K562 (cell line): ENCODE results near the gene KIF20A. TPM values are rescaled to one million over a fixed set of nuclear protein-coding genes. Genes with fewer than 3 reads are reported as not detected.

ENCODE experiments used
- ATAC-seq: fragments of 200-7000 bp; cut with Tn5 transposase; 3 replicates; pipeline ENCODE4 v1.9.1; 2020; ENCODE audit warnings: moderate library complexity
- BruUV-seq: library from RNA; stranded (reverse); fragments of 400-500 nt; replicated peaks from 2 replicates; lab custom pipeline; 2021; lab: Mats Ljungman, UMichigan
- CTCF ChIA-PET: fragments of 300-600 bp; formaldehyde crosslinking; extraction: SDS; loops from one replicate; lab custom pipeline; 2021; ENCODE audit warnings: low intra/inter-chr PET ratio; lab: Yijun Ruan, JAX
- POLR2A ChIA-PET: fragments of 300-600, 350-650 bp; sonication (Branson Sonifier 250); formaldehyde crosslinking; extraction: SDS; loops from one replicate; lab custom pipeline; 2021; ENCODE audit warnings: antibody characterized with exemption, inconsistent platforms; lab: Yijun Ruan, JAX
- DNase-seq, 4 experiments: peaks; one replicate each; pipeline versions ENCODE4 v3.0.0 to v3.0.0-alpha.2; 2011 to 2018; ENCODE audit warnings: low spot score in 3 of 4, mixed read lengths in 3 of 4; ENCODE audit errors: extremely low read depth in 1 of 4
- FAIRE-seq: peaks from 2 replicates; lab custom pipeline; 2011; peaks lifted over from hg19 to GRCh38; lab: Jason Lieb, UNC
- H2AFZ ChIP-seq: 2 replicates; pipeline ENCODE4 v1.6.0; 2011; ENCODE audit warnings: low read depth, low read length, control low read depth, inconsistent platforms
- H3K27ac ChIP-seq: fragments of 200-600 bp; 3 replicates; pipeline ENCODE4 v1.8.0; 2011; ENCODE audit warnings: low read depth, mild to moderate bottlenecking, control low read depth, inconsistent platforms, low read length, moderate library complexity, mixed read lengths; ENCODE audit errors: extremely low read depth
- H3K27me3 ChIP-seq, 2 experiments: fragments of 300-600 bp in 1 of 2; 2 replicates in 1 of 2; 3 replicates in 1 of 2; pipeline versions ENCODE4 v1.6.0 to v1.8.0; 2011; ENCODE audit warnings: inconsistent platforms in 2 of 2, low read length in 2 of 2, mild to moderate bottlenecking in 1 of 2, mixed read lengths in 1 of 2, moderate library complexity in 1 of 2; ENCODE audit not compliant: control insufficient read depth in 2 of 2, insufficient read depth in 2 of 2
- H3K36me3 ChIP-seq: fragments of 300-600 bp; 3 replicates; pipeline ENCODE4 v1.8.0; 2011; ENCODE audit warnings: mild to moderate bottlenecking, low read length, inconsistent platforms; ENCODE audit not compliant: control insufficient read depth, insufficient read depth
- H3K4me1 ChIP-seq, 2 experiments: fragments of 200-600 bp in 1 of 2; replicated peaks in 1 of 2; 2 replicates in 1 of 2; 3 replicates in 1 of 2; pipeline versions ENCODE4 v1.5.1 to v1.8.0; 2011; ENCODE audit warnings: inconsistent platforms in 2 of 2, low read length in 2 of 2, mild to moderate bottlenecking in 1 of 2, mixed read lengths in 1 of 2, moderate library complexity in 1 of 2; ENCODE audit not compliant: control insufficient read depth in 2 of 2, insufficient read depth in 2 of 2
- H3K4me2 ChIP-seq: 2 replicates; pipeline ENCODE4 v1.6.1; 2011; ENCODE audit warnings: low read length, control low read depth, inconsistent platforms, mixed read lengths; ENCODE audit not compliant: insufficient read depth
- H3K4me3 ChIP-seq: fragments of 200-600 bp; sonication (generic), shearing (Covaris generic); 2 replicates; pipeline ENCODE4 v1.5.1; 2016; ENCODE audit warnings: control low read depth, inconsistent platforms
- H3K79me2 ChIP-seq: fragments of 200-600 bp; 3 replicates; pipeline ENCODE4 v1.8.0; 2011; ENCODE audit warnings: low read length, inconsistent platforms; ENCODE audit not compliant: control insufficient read depth, insufficient read depth
- H3K9ac ChIP-seq, 2 experiments: 2 replicates each; pipeline versions ENCODE4 v1.6.0 to v1.6.1; 2011; ENCODE audit warnings: low read depth in 2 of 2, low read length in 2 of 2, control low read depth in 1 of 2, inconsistent platforms in 1 of 2, mild to moderate bottlenecking in 1 of 2, mixed read lengths in 1 of 2; ENCODE audit not compliant: insufficient read depth in 1 of 2
- H3K9me1 ChIP-seq: one replicate; pipeline ENCODE4 v1.6.0; 2011; ENCODE audit warnings: inconsistent platforms, mild to moderate bottlenecking, low read length, moderate library complexity; ENCODE audit not compliant: control insufficient read depth, insufficient read depth
- H3K9me3 ChIP-seq: replicated peaks from 2 replicates; pipeline ENCODE4 v1.5.1; 2011; ENCODE audit warnings: low read depth, low read length, inconsistent platforms; ENCODE audit not compliant: control insufficient read depth, insufficient read depth
- H4K20me1 ChIP-seq: replicated peaks from 2 replicates; pipeline ENCODE4 v1.6.1; 2011; ENCODE audit warnings: low read length, inconsistent platforms, mixed read lengths; ENCODE audit not compliant: control insufficient read depth, insufficient read depth
- ARHGAP35 ChIP-seq: fragments of 450-650 bp; IDR thresholded peaks from 2 replicates; pipeline ENCODE4 v1.6.1; 2018; ENCODE audit not compliant: partially characterized antibody
- FOXO4 ChIP-seq: fragments of 450-650 bp; formaldehyde crosslinking; IDR thresholded peaks from 2 replicates; pipeline ENCODE4 v1.4.0; 2020; ENCODE audit warnings: mild to moderate bottlenecking, moderate library complexity
- HNRNPK ChIP-seq: fragments of 200-400 bp; formaldehyde crosslinking; IDR thresholded peaks from one replicate; pipeline ENCODE4 v1.6.1; 2018; ENCODE audit warnings: mild to moderate bottlenecking, low read depth, low read length; ENCODE audit not compliant: poor library complexity, severe bottlenecking
- MAZ ChIP-seq, 2 experiments: fragments of 450-650 bp in 1 of 2; sonication (generic) in 1 of 2; formaldehyde crosslinking; IDR thresholded peaks in 1 of 2; conservative IDR thresholded peaks in 1 of 2; 2 replicates each; pipeline versions ENCODE4 v1.4.0 to v1.5.0; 2020; ENCODE audit warnings: mild to moderate bottlenecking in 1 of 2, missing genetic modification reagents in 1 of 2
- NFIC ChIP-seq: fragments of 450-650 bp; IDR thresholded peaks from 2 replicates; pipeline ENCODE4 v1.6.1; 2017; ENCODE audit warnings: mild to moderate bottlenecking, inconsistent platforms
- POLR3A ChIP-seq: IDR thresholded peaks from 2 replicates; pipeline ENCODE4 v1.6.1; 2011; ENCODE audit warnings: borderline replicate concordance, mild to moderate bottlenecking, moderate library complexity; ENCODE audit not compliant: insufficient read length, insufficient read depth; ENCODE audit errors: extremely low read depth
- ZBTB8A ChIP-seq: fragments of 450-650 bp; IDR thresholded peaks from 2 replicates; pipeline ENCODE4 v1.6.1; 2018; ENCODE audit warnings: mild to moderate bottlenecking, moderate library complexity; ENCODE audit not compliant: partially characterized antibody
- ZKSCAN1 ChIP-seq: fragments of 150-350 bp; IDR thresholded peaks from 2 replicates; pipeline ENCODE4 v1.6.1; 2016; ENCODE audit warnings: low read depth, low read length
- ZNF431 ChIP-seq: sonication (generic); formaldehyde crosslinking; IDR thresholded peaks from 2 replicates; pipeline ENCODE4 v1.8.0; 2022; ENCODE audit warnings: mild to moderate bottlenecking, missing genetic modification reagents
- ZNF644 ChIP-seq: fragments of 200-800 bp; sonication (Bioruptor generic); IDR thresholded peaks from 2 replicates; pipeline ENCODE4 v1.6.1; 2016; ENCODE audit warnings: low read depth, missing genetic modification characterization, missing compliant biosample characterization
- WGBS: fragments of 100-300 bp; shearing (Covaris generic); methylation state at CpG from one replicate; pipeline ENCODE4 v1.1.6; 2016; ENCODE audit warnings: low coverage, mixed read lengths; ENCODE audit not compliant: insufficient coverage; ENCODE audit errors: missing lambda C conversion rate; 5-methylcytosine and 5-hydroxymethylcytosine counted together
- in situ Hi-C: fragments of 300-500 bp; cut with MboI; formaldehyde crosslinking; loops from 4 replicates; pipeline ENCODE4 v1.15.0; 2018; ENCODE audit warnings: inconsistent platforms, mixed read lengths
- intact Hi-C: fragments of 100-400 bp; cut with micrococcal nuclease; formaldehyde crosslinking; loops from 2 replicates; pipeline ENCODE4 v1.14.2; 2022
- polyA plus RNA-seq, 8 experiments: library from polyadenylated mRNA; depleted of rRNA in 4 of 8; stranded (reverse) in 5 of 8; unstranded in 3 of 8; fragments of >200 nt; fragmentation: Nextera tagmentation in 2 of 8; fragmentation: Illumina TruSeq in 1 of 8; extraction: Ambion mirVana in 2 of 8; extraction: Trizol in 1 of 8; gene quantifications; 2 replicates each; pipeline versions ENCODE4 v1.2.1 to v1.2.3, GENCODE V29; 2011 to 2014; ENCODE audit warnings: inconsistent platforms in 1 of 8, missing spikeins in 1 of 8
- total RNA-seq, 7 experiments: library from RNA; depleted of rRNA in 6 of 7; stranded (reverse); fragments of >200 nt in 6 of 7; fragmentation: Illumina TruSeq in 2 of 7; extraction: Trizol in 2 of 7; gene quantifications; 2 replicates each; pipeline versions ENCODE4 v1.2.1 to v1.2.3, GENCODE V29; 2011 to 2021; ENCODE audit warnings: low replicate concordance in 1 of 7
- TF ChIP-seq, protein P1 (sequence below): fragments of 250-450 bp; sonication (Bioruptor Pico); IDR thresholded peaks from 2 replicates; pipeline ENCODE4 v1.5.0; 2020; ENCODE audit warnings: mild to moderate bottlenecking, borderline replicate concordance

The KIF20A gene
- total and polyA plus RNA-seq, 9 of the 15 experiments (the other 6 are each of a cell fraction or from before 2014, with no cell fraction given), result 36.8 to 61.2 (median 55.5) TPM

DNA sequence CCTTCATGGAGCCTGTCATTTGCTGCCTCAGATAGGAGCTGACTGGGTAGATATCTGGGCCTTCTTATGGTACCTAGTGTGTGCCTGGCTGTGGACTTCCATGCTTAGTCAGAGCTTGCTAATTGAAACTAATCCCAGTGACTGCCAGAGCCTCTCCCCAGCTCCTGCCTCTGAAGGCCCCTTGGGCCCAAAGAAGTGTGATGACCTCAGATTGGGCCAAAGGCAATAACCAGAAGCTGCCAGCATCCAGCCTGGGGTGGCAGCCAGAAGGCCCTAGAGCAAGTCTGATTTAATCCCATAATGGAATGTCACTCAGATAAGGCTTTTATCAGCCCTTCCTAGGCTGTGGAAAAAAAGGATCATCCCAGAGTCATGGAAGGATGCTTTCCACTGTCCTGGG lies 51.3 kb downstream of the KIF20A start:
- FAIRE-seq, result no peak
- Histone ChIP-seq H3K27ac (no peak overlapping the region), H3K79me2 (no peaks in the 10 kb centered on the region), H4K20me1 (no peaks in the 10 kb centered on the region), H3K4me1 (peaks cover 4 to 5% of the 10 kb centered on the region in 2 experiments; a peak in 2 of 5 replicates), H3K4me3 (no peak overlapping the region), H3K9me1 (no peaks in the 10 kb centered on the region), H3K9ac (no peak overlapping the region), H3K27me3 (peaks cover 0 to 5% of the 10 kb centered on the region in 2 experiments; a peak in 2 of 5 replicates), H3K9me3 (0 out of 2 replicates have a peak, but pooled peaks cover 3% of the 10 kb centered on the region), H2AFZ (no peak overlapping the region), H3K36me3 (no peaks in the 10 kb centered on the region), H3K4me2 (no peak overlapping the region)
- TF ChIP-seq POLR3A, result no peak
- TF ChIP-seq ZKSCAN1, result peak; percentile 84
- DNase-seq, result peak in 1 of 4 experiments; percentile 16
- intact Hi-C loops, result no loop called here
- no TSS peak for BruUV-seq
- ChIA-PET POLR2A (interaction anchor here (0.9 kb wide), 1 partner anchor 19 kb away, joined by 3 read pairs; no protein-coding TSS in a partner anchor), CTCF (no interaction called here)
- in situ Hi-C loops, result no loop called here
- ATAC-seq, result 0 out of 3 replicates have a peak, but pooled peaks have one; percentile 17

GRCh38 chr5:138230981-138231589 lies 52.2 kb downstream of the KIF20A start:
- DNase-seq (peak in 2 of 4 experiments; percentile 43 to 44), FAIRE-seq (no peak), ATAC-seq (peak; percentile 62)
- CTCF ChIA-PET, result no interaction called here
- H2AFZ ChIP-seq, result no peak overlapping the region
- H4K20me1 ChIP-seq, result no peaks in the 10 kb centered on the region
- no peak overlapping the region for H3K4me2 ChIP-seq
- intact Hi-C loops (no loop called here), in situ Hi-C loops (no loop called here)
- H3K9me3 ChIP-seq, result 0 out of 2 replicates have a peak, but pooled peaks cover 3% of the 10 kb centered on the region
- H3K36me3 ChIP-seq, result no peaks in the 10 kb centered on the region
- H3K79me2 ChIP-seq, result no peaks in the 10 kb centered on the region
- peaks cover 4 to 5% of the 10 kb centered on the region in 2 experiments; a peak in 2 of 5 replicates for H3K4me1 ChIP-seq
- peaks cover 0 to 5% of the 10 kb centered on the region in 2 experiments; a peak in 2 of 5 replicates for H3K27me3 ChIP-seq
- POLR2A ChIA-PET, result interaction anchor here (0.6 to 1.7 kb wide), 2 partner anchors 108 to 223 kb away, joined by 3 to 10 read pairs; no protein-coding TSS in a partner anchor
- H3K9me1 ChIP-seq, result no peaks in the 10 kb centered on the region
- H3K9ac ChIP-seq, result no peak overlapping the region
- no TSS peak for BruUV-seq
- H3K4me3 ChIP-seq, result no peak overlapping the region
- no peak overlapping the region for H3K27ac ChIP-seq
- WGBS, result 36% methylated on average over 7 of the region's 7 CpGs
- TF ChIP-seq ZNF644 (tag), result no peak
- TF ChIP-seq HNRNPK, result no peak
- TF ChIP-seq, protein P1, sequence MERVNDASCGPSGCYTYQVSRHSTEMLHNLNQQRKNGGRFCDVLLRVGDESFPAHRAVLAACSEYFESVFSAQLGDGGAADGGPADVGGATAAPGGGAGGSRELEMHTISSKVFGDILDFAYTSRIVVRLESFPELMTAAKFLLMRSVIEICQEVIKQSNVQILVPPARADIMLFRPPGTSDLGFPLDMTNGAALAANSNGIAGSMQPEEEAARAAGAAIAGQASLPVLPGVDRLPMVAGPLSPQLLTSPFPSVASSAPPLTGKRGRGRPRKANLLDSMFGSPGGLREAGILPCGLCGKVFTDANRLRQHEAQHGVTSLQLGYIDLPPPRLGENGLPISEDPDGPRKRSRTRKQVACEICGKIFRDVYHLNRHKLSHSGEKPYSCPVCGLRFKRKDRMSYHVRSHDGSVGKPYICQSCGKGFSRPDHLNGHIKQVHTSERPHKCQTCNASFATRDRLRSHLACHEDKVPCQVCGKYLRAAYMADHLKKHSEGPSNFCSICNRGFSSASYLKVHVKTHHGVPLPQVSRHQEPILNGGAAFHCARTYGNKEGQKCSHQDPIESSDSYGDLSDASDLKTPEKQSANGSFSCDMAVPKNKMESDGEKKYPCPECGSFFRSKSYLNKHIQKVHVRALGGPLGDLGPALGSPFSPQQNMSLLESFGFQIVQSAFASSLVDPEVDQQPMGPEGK, result no peak
- TF ChIP-seq FOXO4 (CRISPR knock-in tag), result no peak
- peak; percentile 95 for TF ChIP-seq NFIC
- TF ChIP-seq ZNF431 (CRISPR knock-in tag), result no peak
- TF ChIP-seq ARHGAP35, result no peak
- TF ChIP-seq ZBTB8A, result no peak
- 0 out of 4 replicates have a peak, but pooled peaks of 1 of the 2 experiments have one; percentile 17 for TF ChIP-seq MAZ (CRISPR knock-in tag; conservative IDR thresholded peaks at IDR 0.05 in 1 of 2, IDR thresholded peaks at IDR 0.05 in 1 of 2)
